ENCODE measurements around the gene WIF1. TPM values are rescaled to one million over a fixed set of nuclear protein-coding genes. Genes with fewer than 3 reads are reported as not detected.

Gene WIF1
- total RNA-seq, 1 experiment from 2014 or later, result not detected

GRCh38 chr12:65169320-65170208, 48.5 kb upstream of the WIF1 start, which contains the start of gene LEMD3:
Gene LEMD3 (plus strand): TSS chr12:65169583. CDS start chr12:65169597, 14 bp downstream.
- TF ChIP-seq CTCF (conservative IDR thresholded peaks at IDR 0.05), result no peak
- Histone ChIP-seq H3K4me2 (peak within 1 kb of the TSS; percentile 96), H3K79me2 (ENCODE audit: low read depth) (peaks cover 50% of the 10 kb centered on the region), H3K9me3 (ENCODE audit: insufficient read depth, low read depth) (no peaks in the 10 kb centered on the region), H3K36me3 (ENCODE audit: low read depth) (0 out of 2 replicates have a peak, but pooled peaks cover 8% of the 10 kb centered on the region), H3K9me2 (ENCODE audit: insufficient read depth) (no peaks in the 10 kb centered on the region), H3F3A (ENCODE audit: insufficient read depth, low read depth) (no peaks in the 10 kb centered on the region), H3K4me3 (peak within 1 kb of the TSS; percentile 98), H3K4me1 (replicated peaks; ENCODE audit: insufficient read depth) (peaks cover 44% of the 10 kb centered on the region), H3K27me3 (ENCODE audit: insufficient read depth, low read depth) (no peaks in the 10 kb centered on the region), H2AFZ (peak within 1 kb of the TSS; percentile 99), H3K27ac (peak within 1 kb of the TSS; percentile 70), H4K20me1 (ENCODE audit: insufficient read depth) (peaks cover 38% of the 10 kb centered on the region)
- ChIA-PET POLR2A (ENCODE audit: unreplicated experiment) (interaction anchor here (0.6 to 0.9 kb wide), 3 partner anchors 23 to 1271 kb away, joined by 3 to 4 read pairs (median 3); no protein-coding TSS in a partner anchor), CTCF (interaction anchor here (1.1 kb wide), 1 partner anchor 63 kb away, joined by 3 read pairs; no protein-coding TSS in a partner anchor)
- intact Hi-C loops (cut with micrococcal nuclease; ENCODE audit: unreplicated experiment), result no loop called here
- peak; percentile 89 to 94 for DNase-seq
- no TSS peak for BruUV-seq (replicated peaks)

- Histone ChIP-seq H3K27ac (peak overlapping the region; percentile 70), H3K4me2 (peak overlapping the region; percentile 96), H3K4me1 (replicated peaks; ENCODE audit: insufficient read depth) (peaks cover 37% of the 10 kb centered on the region), H3K9me2 (ENCODE audit: insufficient read depth) (no peaks in the 10 kb centered on the region), H3K4me3 (peak overlapping the region; percentile 98), H3K27me3 (ENCODE audit: insufficient read depth, low read depth) (no peaks in the 10 kb centered on the region), H3F3A (ENCODE audit: insufficient read depth, low read depth) (no peaks in the 10 kb centered on the region), H3K36me3 (ENCODE audit: low read depth) (0 out of 2 replicates have a peak, but pooled peaks cover 8% of the 10 kb centered on the region), H3K79me2 (ENCODE audit: low read depth) (peaks cover 43% of the 10 kb centered on the region), H2AFZ (peak overlapping the region; percentile 99), H3K9me3 (ENCODE audit: insufficient read depth, low read depth) (no peaks in the 10 kb centered on the region), H4K20me1 (ENCODE audit: insufficient read depth) (peaks cover 32% of the 10 kb centered on the region)
- DNase-seq, result no peak
- TF ChIP-seq EZH2 (IDR thresholded peaks at IDR 0.05; ENCODE audit: low read depth) (no peak), CTCF (conservative IDR thresholded peaks at IDR 0.05) (no peak)
- intact Hi-C loops (cut with micrococcal nuclease; ENCODE audit: unreplicated experiment), result no loop called here
- TSS peak; percentile 96 for BruUV-seq (replicated peaks)
- POLR2A ChIA-PET (ENCODE audit: unreplicated experiment), result interaction anchor here (0.6 to 0.9 kb wide), 2 partner anchors 24 to 962 kb away, joined by 3 to 4 read pairs; partner anchors contain the start of gene LLPH
- CTCF ChIA-PET, result interaction anchor here (0.6 to 1.1 kb wide), 2 partner anchors 64 to 912 kb away, joined by 3 to 4 read pairs; no protein-coding TSS in a partner anchor
Measured at GRCh38 chr12:65168681-65169319, 47.7 kb upstream of the WIF1 start.

- intact Hi-C loops (cut with micrococcal nuclease; ENCODE audit: unreplicated experiment), result no loop called here
- POLR2A ChIA-PET (ENCODE audit: unreplicated experiment), result no interaction called here
- Histone ChIP-seq H3K79me2 (ENCODE audit: low read depth) (peaks cover 3% of the 10 kb centered on the region), H3K9me2 (ENCODE audit: insufficient read depth) (no peaks in the 10 kb centered on the region), H3K27ac (no peak overlapping the region), H2AFZ (no peak overlapping the region), H3K27me3 (ENCODE audit: insufficient read depth, low read depth) (no peaks in the 10 kb centered on the region), H3F3A (ENCODE audit: insufficient read depth, low read depth) (no peaks in the 10 kb centered on the region), H3K4me2 (no peak overlapping the region), H3K36me3 (ENCODE audit: low read depth) (no peaks in the 10 kb centered on the region), H3K4me1 (replicated peaks; ENCODE audit: insufficient read depth) (peaks cover 9% of the 10 kb centered on the region; the same call in 1 of the 2 replicates), H3K4me3 (no peak overlapping the region), H3K9me3 (ENCODE audit: insufficient read depth, low read depth) (no peaks in the 10 kb centered on the region), H4K20me1 (ENCODE audit: insufficient read depth) (no peaks in the 10 kb centered on the region)
- CTCF ChIA-PET, result no interaction called here
- no peak for DNase-seq
- TF ChIP-seq EZH2 (IDR thresholded peaks at IDR 0.05; ENCODE audit: low read depth) (no peak), CTCF (conservative IDR thresholded peaks at IDR 0.05) (no peak)
- BruUV-seq (replicated peaks), result no TSS peak
Measured at GRCh38 chr12:65164774-65165173, 43.7 kb upstream of the WIF1 start.

Measured in PC-9 (cell line).